ENCODE results near the gene TMEM51.

TMEM51 gene

DNA sequence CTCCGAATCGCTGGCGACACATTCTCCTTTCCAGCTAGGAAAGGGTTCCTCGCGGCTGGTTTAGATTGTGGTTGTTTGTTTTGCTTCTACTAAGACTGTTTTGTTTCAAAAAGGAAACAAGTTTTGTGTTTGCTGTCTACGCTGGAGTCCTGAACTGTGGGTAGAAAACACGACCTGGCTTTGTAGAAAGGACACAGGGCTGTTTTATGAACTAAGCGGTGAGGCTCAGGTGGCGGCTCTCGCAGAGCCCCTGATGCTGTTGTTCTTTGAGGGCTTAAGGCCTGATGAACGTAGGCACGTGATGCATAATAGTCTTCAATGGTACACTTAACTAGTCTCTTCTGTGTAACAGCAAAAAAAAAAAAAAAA lies 66.5 kb downstream of the TMEM51 start:
- H3K4me3 Mint-ChIP-seq: no peak overlapping the region
- peaks cover 46% of the 10 kb centered on the region for H3K36me3 Mint-ChIP-seq (ENCODE audit: low read depth)
- peaks cover 7% of the 10 kb centered on the region for H3K27me3 Mint-ChIP-seq (ENCODE audit: low read depth, poor library complexity)
- no peak for DNase-seq
- H3K9me3 Mint-ChIP-seq: peaks cover 38% of the 10 kb centered on the region
- H3K27ac Mint-ChIP-seq: no peak overlapping the region
- H3K4me1 Mint-ChIP-seq: peaks cover 37% of the 10 kb centered on the region
- TF ChIP-seq, protein P1, sequence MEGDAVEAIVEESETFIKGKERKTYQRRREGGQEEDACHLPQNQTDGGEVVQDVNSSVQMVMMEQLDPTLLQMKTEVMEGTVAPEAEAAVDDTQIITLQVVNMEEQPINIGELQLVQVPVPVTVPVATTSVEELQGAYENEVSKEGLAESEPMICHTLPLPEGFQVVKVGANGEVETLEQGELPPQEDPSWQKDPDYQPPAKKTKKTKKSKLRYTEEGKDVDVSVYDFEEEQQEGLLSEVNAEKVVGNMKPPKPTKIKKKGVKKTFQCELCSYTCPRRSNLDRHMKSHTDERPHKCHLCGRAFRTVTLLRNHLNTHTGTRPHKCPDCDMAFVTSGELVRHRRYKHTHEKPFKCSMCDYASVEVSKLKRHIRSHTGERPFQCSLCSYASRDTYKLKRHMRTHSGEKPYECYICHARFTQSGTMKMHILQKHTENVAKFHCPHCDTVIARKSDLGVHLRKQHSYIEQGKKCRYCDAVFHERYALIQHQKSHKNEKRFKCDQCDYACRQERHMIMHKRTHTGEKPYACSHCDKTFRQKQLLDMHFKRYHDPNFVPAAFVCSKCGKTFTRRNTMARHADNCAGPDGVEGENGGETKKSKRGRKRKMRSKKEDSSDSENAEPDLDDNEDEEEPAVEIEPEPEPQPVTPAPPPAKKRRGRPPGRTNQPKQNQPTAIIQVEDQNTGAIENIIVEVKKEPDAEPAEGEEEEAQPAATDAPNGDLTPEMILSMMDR (IDR thresholded peaks at IDR 0.05): no peak

DNA sequence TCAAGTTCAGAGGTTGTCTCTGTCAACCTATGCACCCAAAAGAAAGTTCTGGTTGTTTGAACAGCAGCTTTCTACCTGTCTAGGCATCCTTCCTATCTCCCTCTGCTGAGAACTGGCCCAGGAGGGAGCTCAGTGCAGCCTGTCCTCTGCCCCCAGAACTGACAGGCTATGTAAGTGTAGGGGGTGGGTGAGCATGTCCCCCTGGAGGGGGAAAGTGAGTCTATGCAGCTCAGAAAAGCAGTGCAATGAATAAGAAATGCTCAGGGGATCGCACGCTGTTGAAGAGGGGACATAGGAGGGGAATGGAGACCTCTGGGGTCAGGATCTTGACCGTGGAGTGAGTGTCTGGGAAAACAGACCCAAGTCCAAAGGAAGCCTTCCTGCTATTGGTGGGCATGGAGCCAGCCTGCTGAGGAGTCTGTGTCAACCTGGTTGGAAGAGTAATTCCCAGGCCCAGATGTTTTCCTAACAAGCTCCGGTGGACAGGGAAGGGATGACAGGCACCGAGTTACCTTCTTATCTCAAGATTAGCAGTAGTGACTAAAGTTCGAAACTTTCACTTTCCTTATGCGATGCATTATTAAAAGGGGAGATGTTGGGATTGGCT lies 67.4 kb downstream of the TMEM51 start:
- peaks cover 46% of the 10 kb centered on the region for H3K36me3 Mint-ChIP-seq (ENCODE audit: low read depth)
- H3K4me1 Mint-ChIP-seq: peaks cover 43% of the 10 kb centered on the region
- peaks cover 38% of the 10 kb centered on the region for H3K9me3 Mint-ChIP-seq
- H3K4me3 Mint-ChIP-seq: no peak overlapping the region
- H3K27me3 Mint-ChIP-seq (ENCODE audit: low read depth, poor library complexity): peaks cover 7% of the 10 kb centered on the region
- TF ChIP-seq, protein P1 (IDR thresholded peaks at IDR 0.05): no peak
- H3K27ac Mint-ChIP-seq: no peak overlapping the region
- DNase-seq: no peak

DNA sequence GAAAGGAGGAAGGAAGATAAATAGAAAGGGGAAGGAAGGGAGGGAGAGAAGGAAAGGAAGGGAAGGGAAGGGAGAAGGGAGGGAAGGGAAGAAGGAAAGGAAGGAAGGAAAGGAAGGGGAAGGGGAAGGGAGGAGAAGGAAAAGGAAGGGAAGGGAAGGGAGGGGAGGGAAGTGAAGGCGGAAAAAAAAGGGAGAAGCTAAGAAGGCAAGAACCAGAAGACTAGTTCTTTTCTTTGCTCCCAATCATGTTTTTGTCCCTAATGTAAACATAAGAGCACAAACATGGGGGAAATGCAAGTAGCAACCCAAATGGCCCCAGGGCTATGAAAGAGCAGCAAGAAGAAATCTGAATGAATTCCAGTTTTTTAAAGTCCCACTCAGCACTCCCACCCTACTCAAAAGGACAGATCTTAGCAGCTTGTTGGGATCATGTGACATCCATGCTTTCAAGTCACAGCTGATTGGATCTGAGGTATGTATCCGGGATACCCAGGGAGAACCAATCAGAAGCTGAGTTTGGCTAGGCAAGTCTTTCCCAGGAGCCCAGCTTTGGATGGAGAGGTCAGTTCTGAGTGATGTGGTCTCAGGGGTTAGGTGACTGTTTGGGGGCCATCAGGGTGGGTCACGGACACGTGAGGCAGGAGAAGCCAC lies 69.2 kb downstream of the TMEM51 start:
- H3K4me1 Mint-ChIP-seq: peaks cover 62% of the 10 kb centered on the region
- no peak overlapping the region for H3K27ac Mint-ChIP-seq
- H3K4me3 Mint-ChIP-seq: no peak overlapping the region
- DNase-seq: no peak
- peaks cover 34% of the 10 kb centered on the region for H3K36me3 Mint-ChIP-seq (ENCODE audit: low read depth)
- peaks cover 28% of the 10 kb centered on the region for H3K9me3 Mint-ChIP-seq
- TF ChIP-seq, protein P1 (IDR thresholded peaks at IDR 0.05): no peak
- peaks cover 10% of the 10 kb centered on the region for H3K27me3 Mint-ChIP-seq (ENCODE audit: low read depth, poor library complexity)

DNA sequence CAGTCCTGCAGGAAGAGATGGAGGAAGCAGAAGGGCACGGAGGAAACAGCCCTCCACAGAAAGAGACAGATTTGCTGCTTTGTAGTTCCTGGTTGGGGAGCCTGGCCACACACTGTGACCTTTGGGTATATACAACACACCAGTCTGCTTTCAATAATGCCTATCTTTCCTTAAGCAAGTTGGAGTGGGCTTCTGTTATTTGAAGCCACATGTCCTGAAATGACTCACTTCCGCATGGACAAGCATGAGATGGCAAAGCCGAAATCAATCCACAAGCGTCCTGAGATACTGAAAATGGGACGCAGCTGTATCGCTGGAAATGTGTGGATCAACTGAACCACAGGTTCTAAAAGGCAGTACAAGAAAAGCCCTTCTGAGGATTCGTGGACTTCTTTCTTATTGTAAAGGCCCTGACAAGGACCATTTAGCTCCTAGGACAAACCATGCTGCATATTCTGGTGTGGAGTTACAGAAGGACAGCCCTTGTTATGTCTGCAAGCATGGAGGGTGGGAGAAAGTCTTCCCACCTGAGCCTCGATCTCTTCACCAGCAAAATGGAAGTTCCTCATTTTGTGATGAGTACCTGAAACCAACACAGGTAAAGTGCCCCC lies 70.8 kb downstream of the TMEM51 start:
- no peak for DNase-seq
- Mint-ChIP-seq H3K36me3 (ENCODE audit: low read depth) (peaks cover 18% of the 10 kb centered on the region), H3K4me3 (no peak overlapping the region), H3K4me1 (peaks cover 67% of the 10 kb centered on the region), H3K27me3 (ENCODE audit: low read depth, poor library complexity) (peaks cover 16% of the 10 kb centered on the region), H3K9me3 (peaks cover 12% of the 10 kb centered on the region), H3K27ac (peak overlapping the region; percentile 96)
- TF ChIP-seq, protein P1 (IDR thresholded peaks at IDR 0.05): no peak

DNA sequence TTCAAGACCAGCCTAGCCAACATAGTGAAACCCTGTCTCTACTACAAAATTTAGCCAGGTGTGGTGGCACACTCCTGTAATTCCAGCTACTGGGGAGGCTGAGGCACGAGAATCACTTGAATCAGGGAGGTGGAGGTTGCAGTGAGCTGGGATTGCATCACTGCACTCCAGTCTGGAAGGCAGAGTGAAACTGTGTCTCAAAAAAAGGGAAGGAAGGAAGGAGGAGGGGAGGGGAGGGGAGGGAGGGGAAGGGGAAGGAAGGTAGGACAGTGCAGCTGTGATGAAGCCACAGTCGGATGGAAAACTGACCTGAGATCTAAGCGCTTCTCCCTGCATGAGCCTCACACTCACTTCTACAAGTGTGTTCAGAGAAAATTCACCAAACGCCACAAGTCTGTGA lies 71.4 kb downstream of the TMEM51 start:
- no peak for DNase-seq
- H3K9me3 Mint-ChIP-seq: peaks cover 6% of the 10 kb centered on the region
- H3K36me3 Mint-ChIP-seq (ENCODE audit: low read depth): peaks cover 12% of the 10 kb centered on the region
- no peak overlapping the region for H3K27ac Mint-ChIP-seq
- H3K4me1 Mint-ChIP-seq: peaks cover 67% of the 10 kb centered on the region
- H3K27me3 Mint-ChIP-seq (ENCODE audit: low read depth, poor library complexity): peaks cover 16% of the 10 kb centered on the region
- H3K4me3 Mint-ChIP-seq: no peak overlapping the region
- TF ChIP-seq, protein P1 (IDR thresholded peaks at IDR 0.05): no peak
